Smooth muscle cell (in vitro differentiated cells): Measurements from ENCODE around the gene SMG9. TPM values are rescaled to one million over a fixed set of nuclear protein-coding genes. Genes with fewer than 3 reads are reported as not detected.

Source experiments
- DNase-seq: peaks from one replicate; lab custom pipeline; 2025; ENCODE audit not compliant: unreplicated experiment; lab: John Stamatoyannopoulos, UW
- H2AFZ ChIP-seq: fragments of 200-600 bp; sonication (generic); 2 replicates; pipeline ENCODE4 v1.6.0; 2016; ENCODE audit warnings: antibody characterized with exemption, low read depth, mild to moderate bottlenecking
- H3F3A ChIP-seq: fragments of 200-600 bp; sonication (generic); 2 replicates; pipeline ENCODE4 v1.6.0; 2017; ENCODE audit warnings: antibody characterized with exemption, low read depth
- H3K27ac ChIP-seq: fragments of 200-600 bp; sonication (generic); 2 replicates; pipeline ENCODE4 v1.5.1; 2016; ENCODE audit warnings: low read depth, mild to moderate bottlenecking
- H3K27me3 ChIP-seq: fragments of 200-600 bp; sonication (generic); 2 replicates; pipeline ENCODE4 v1.6.1; 2016; ENCODE audit warnings: low read depth, mild to moderate bottlenecking
- H3K36me3 ChIP-seq: fragments of 200-600 bp; sonication (generic); 2 replicates; pipeline ENCODE4 v1.5.1; 2016; ENCODE audit warnings: low read depth
- H3K4me1 ChIP-seq: fragments of 200-600 bp; sonication (generic); 2 replicates; pipeline ENCODE4 v1.5.1; 2016; ENCODE audit warnings: low read depth
- H3K4me2 ChIP-seq: fragments of 200-600 bp; sonication (generic); 2 replicates; pipeline ENCODE4 v1.6.0; 2016; ENCODE audit warnings: mild to moderate bottlenecking
- H3K4me3 ChIP-seq: fragments of 200-600 bp; sonication (generic); 2 replicates; pipeline ENCODE4 v1.5.1; 2016; ENCODE audit warnings: mild to moderate bottlenecking
- H3K79me2 ChIP-seq: fragments of 200-600 bp; sonication (generic); 2 replicates; pipeline ENCODE4 v1.6.0; 2016; ENCODE audit warnings: low read depth, mild to moderate bottlenecking
- H3K9ac ChIP-seq: fragments of 200-600 bp; sonication (generic); 2 replicates; pipeline ENCODE4 v1.6.0; 2016; ENCODE audit warnings: low read depth
- H3K9me3 ChIP-seq: fragments of 200-600 bp; sonication (generic); replicated peaks from 2 replicates; pipeline ENCODE4 v1.5.1; 2016; ENCODE audit warnings: low read depth
- H4K20me1 ChIP-seq: fragments of 200-600 bp; sonication (generic); 2 replicates; pipeline ENCODE4 v1.6.0; 2016; ENCODE audit warnings: low read depth
- CTCF ChIP-seq: fragments of 200-600 bp; sonication (generic); IDR thresholded peaks from 2 replicates; pipeline ENCODE4 v1.5.1; 2017; ENCODE audit warnings: borderline replicate concordance, mild to moderate bottlenecking, antibody characterized with exemption; ENCODE audit not compliant: insufficient read depth, poor library complexity, severe bottlenecking
- WGBS: methylation state at CpG from one replicate; pipeline ENCODE4 v1.1.7; 2016; ENCODE audit warnings: low lambda C conversion rate; 5-methylcytosine and 5-hydroxymethylcytosine counted together
- polyA plus RNA-seq: library from polyadenylated mRNA; unstranded; fragments of >200 nt; fragmentation: Nextera tagmentation; extraction: Ambion mirVana; gene quantifications from 2 replicates; pipeline ENCODE4 v1.2.1, GENCODE V29; 2016
- total RNA-seq: library from RNA; depleted of rRNA; stranded (reverse); fragments of >200 nt; gene quantifications from 2 replicates; pipeline ENCODE4 v1.2.3, GENCODE V29; 2014

SMG9 gene
- total and polyA plus RNA-seq, 2 experiments from 2014 or later, result 13.2 to 39.2 TPM

DNA sequence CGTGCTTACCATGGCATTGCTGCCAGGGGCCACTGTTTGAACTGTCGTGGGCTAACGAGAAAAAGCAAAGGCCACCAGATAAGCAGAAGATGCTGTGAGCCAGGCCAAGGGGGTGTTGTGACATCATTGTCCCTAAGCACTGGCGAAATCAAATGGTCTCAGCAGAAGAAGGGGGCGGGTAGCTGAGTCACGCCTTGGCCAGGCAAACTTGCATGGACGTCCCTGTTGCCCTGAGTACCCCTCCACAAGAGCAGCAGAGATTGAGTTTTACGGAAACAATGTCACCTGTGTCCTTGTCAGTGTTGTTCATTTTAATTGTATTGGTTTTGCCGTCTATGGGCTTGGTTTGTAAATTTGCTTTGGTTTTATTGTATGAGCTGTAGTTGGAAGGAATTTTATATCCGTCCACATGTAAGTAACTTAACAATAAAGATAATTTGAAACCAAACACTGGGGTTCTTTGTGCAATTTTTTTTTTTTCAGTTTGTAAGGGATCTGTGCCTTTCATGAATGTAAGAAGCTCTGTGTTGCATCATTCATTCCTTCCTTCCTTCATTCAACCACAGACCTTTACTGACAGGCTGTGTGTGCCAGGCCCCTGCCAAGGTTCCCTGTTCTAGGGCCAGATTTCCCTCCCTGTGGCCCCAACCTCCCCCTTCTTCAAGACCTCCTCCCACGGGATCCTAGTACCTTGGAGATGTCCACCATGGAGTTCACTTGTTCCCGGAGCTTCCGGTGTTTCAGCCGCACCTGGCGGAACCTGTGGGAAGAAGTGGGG is 13.7 kb upstream of the SMG9 start:
- Histone ChIP-seq H3K9ac (no peak overlapping the region), H3K4me3 (no peak overlapping the region), H3K4me1 (no peaks in the 10 kb centered on the region), H2AFZ (no peak overlapping the region), H4K20me1 (no peaks in the 10 kb centered on the region), H3K9me3 (no peaks in the 10 kb centered on the region), H3K27me3 (peaks cover 20% of the 10 kb centered on the region), H3K36me3 (no peaks in the 10 kb centered on the region), H3F3A (no peaks in the 10 kb centered on the region), H3K4me2 (no peak overlapping the region), H3K27ac (no peak overlapping the region), H3K79me2 (no peaks in the 10 kb centered on the region)
- WGBS, result 71% methylated on average over 15 of the region's 15 CpGs
- TF ChIP-seq CTCF, result no peak
- DNase-seq, result no peak

- H3K9me3 ChIP-seq, result no peaks in the 10 kb centered on the region
- TF ChIP-seq CTCF, result no peak
- no peaks in the 10 kb centered on the region for H3K79me2 ChIP-seq
- H3K4me2 ChIP-seq, result no peak overlapping the region
- DNase-seq, result no peak
- H3K4me3 ChIP-seq, result no peak overlapping the region
- H3K27ac ChIP-seq, result no peak overlapping the region
- 100% methylated on average over 1 of the region's 1 CpG for WGBS
- H4K20me1 ChIP-seq, result no peaks in the 10 kb centered on the region
- H3K4me1 ChIP-seq, result no peaks in the 10 kb centered on the region
- no peaks in the 10 kb centered on the region for H3K36me3 ChIP-seq
- H3F3A ChIP-seq, result no peaks in the 10 kb centered on the region
- peaks cover 13% of the 10 kb centered on the region for H3K27me3 ChIP-seq
- H3K9ac ChIP-seq, result no peak overlapping the region
- H2AFZ ChIP-seq, result no peak overlapping the region
These were observed 13.1 kb upstream of the SMG9 start for GRCh38 chr19:43767818-43768217.

DNA sequence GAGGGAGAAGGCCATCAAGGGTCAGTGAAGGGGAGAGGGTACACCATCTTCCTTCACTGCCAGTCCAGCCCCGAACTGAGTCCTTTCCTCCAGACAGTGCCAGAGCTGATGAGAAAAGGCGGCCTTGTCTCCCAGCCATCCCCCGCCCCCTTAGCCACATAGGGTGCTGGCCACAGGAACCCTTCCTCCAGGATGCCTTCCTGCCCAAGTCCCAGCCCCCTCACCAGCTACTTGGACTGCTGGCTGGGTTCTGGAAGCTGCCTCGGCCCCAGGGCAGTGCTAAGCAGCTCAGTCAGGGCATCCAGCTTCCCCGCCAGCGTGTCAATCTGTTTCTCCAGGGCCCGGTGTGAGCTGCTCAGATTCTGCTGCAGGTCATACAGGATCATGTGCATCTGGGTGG is 12.6 kb upstream of the SMG9 start:
- Histone ChIP-seq H3F3A (peaks cover 2% of the 10 kb centered on the region), H3K9me3 (no peaks in the 10 kb centered on the region), H3K36me3 (no peaks in the 10 kb centered on the region), H3K27me3 (peaks cover 8% of the 10 kb centered on the region), H3K79me2 (no peaks in the 10 kb centered on the region), H4K20me1 (no peaks in the 10 kb centered on the region), H2AFZ (no peak overlapping the region), H3K4me2 (no peak overlapping the region), H3K4me3 (no peak overlapping the region), H3K9ac (no peak overlapping the region), H3K27ac (no peak overlapping the region), H3K4me1 (no peaks in the 10 kb centered on the region)
- WGBS, result 80% methylated on average over 7 of the region's 7 CpGs
- no peak for DNase-seq
- no peak for TF ChIP-seq CTCF

DNA sequence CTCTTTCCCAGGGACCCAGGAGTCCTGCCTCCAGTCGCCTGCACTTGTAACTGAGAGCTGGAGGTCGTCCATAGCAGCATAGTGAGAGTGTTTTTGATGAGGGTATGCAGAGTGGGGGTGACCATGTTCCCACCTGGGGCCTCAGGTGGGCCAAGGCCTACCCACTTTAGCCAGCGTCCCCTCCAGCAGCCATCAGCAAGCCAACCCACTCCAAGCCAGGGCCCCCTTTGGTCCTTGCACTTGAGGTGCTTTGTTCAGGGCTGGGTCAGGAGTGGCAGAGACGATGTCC is 11.9 kb upstream of the SMG9 start:
- Histone ChIP-seq H3K36me3 (no peaks in the 10 kb centered on the region), H3K4me3 (no peak overlapping the region), H3K4me1 (no peaks in the 10 kb centered on the region), H4K20me1 (no peaks in the 10 kb centered on the region), H3K27ac (no peak overlapping the region), H3F3A (peaks cover 8% of the 10 kb centered on the region), H3K27me3 (peaks cover 3% of the 10 kb centered on the region), H3K4me2 (no peak overlapping the region), H3K79me2 (no peaks in the 10 kb centered on the region), H2AFZ (no peak overlapping the region), H3K9ac (no peak overlapping the region), H3K9me3 (no peaks in the 10 kb centered on the region)
- no peak for DNase-seq
- WGBS, result 65% methylated on average over 4 of the region's 4 CpGs
- no peak for TF ChIP-seq CTCF
